Measurements from ENCODE around the gene VKORC1L1.

The VKORC1L1 gene

DNA sequence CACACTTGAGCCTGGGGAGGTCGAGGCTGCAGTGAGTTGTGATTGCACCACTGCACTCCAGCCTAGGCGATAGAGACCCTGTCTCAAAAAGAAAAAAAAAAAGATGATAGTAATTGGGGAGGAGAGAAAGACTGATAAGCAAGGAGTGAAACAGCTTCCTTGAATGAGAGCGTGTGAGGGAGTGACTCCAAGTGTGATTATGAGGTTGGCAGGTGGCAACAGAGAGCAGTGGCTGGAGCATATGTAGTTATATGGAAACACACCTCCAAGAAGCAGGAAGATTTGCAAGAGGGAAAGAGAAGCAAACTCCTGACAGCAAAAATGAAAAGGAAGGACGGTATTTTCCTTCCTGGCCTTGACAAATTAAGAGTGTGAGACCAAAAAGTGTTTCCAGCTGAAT lies 50.4 kb downstream of the VKORC1L1 start:
- no peak overlapping the region for H3K27ac ChIP-seq
- TF ChIP-seq ZFX (IDR thresholded peaks at IDR 0.05) = no peak
- TF ChIP-seq, protein P1, sequence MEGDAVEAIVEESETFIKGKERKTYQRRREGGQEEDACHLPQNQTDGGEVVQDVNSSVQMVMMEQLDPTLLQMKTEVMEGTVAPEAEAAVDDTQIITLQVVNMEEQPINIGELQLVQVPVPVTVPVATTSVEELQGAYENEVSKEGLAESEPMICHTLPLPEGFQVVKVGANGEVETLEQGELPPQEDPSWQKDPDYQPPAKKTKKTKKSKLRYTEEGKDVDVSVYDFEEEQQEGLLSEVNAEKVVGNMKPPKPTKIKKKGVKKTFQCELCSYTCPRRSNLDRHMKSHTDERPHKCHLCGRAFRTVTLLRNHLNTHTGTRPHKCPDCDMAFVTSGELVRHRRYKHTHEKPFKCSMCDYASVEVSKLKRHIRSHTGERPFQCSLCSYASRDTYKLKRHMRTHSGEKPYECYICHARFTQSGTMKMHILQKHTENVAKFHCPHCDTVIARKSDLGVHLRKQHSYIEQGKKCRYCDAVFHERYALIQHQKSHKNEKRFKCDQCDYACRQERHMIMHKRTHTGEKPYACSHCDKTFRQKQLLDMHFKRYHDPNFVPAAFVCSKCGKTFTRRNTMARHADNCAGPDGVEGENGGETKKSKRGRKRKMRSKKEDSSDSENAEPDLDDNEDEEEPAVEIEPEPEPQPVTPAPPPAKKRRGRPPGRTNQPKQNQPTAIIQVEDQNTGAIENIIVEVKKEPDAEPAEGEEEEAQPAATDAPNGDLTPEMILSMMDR (conservative IDR thresholded peaks at IDR 0.05) = no peak

DNA sequence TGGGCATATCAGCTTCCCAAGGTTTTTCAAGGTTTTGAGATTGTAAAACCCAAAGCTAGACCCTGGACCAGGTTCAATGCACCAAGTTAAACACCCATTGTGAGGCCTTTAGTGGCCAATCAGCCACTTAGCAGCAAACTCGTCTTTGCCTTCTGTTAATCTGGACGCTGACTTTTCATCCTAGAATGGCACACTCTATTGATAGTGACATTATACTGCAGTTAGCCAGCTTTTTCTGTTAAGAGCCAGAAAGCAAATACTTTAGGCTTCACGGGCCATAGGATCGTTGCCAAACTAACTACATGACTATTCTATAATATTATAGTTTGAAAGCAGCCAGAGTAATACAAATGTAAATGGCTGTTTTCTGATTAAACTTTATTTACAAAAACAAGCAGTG lies 51.3 kb downstream of the VKORC1L1 start:
- no peak overlapping the region for H3K27ac ChIP-seq
- TF ChIP-seq ZFX (IDR thresholded peaks at IDR 0.05) = no peak
- TF ChIP-seq, protein P1 (conservative IDR thresholded peaks at IDR 0.05) = no peak

DNA sequence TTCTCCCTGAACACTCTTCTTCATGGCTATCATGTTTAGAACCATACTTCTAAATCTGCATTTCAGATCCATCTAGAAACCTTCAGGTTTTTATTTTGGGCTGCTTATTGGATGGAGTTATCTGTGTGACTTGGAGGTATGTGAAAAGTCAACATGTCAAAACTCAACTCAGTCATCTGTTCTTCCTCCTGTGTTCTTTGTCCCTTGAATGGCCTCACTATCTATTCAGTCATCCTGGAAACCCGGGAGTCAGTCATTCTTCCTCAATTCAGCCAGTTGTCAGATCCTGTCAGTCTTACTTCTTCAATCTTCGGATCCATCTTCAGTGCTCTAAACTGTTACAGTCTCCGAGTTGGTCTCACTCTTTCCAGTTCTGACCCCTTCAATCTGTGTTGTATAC lies 52.2 kb downstream of the VKORC1L1 start:
- H3K27ac ChIP-seq = no peak overlapping the region
- TF ChIP-seq, protein P1 (conservative IDR thresholded peaks at IDR 0.05) = no peak
- TF ChIP-seq ZFX (IDR thresholded peaks at IDR 0.05) = no peak

DNA sequence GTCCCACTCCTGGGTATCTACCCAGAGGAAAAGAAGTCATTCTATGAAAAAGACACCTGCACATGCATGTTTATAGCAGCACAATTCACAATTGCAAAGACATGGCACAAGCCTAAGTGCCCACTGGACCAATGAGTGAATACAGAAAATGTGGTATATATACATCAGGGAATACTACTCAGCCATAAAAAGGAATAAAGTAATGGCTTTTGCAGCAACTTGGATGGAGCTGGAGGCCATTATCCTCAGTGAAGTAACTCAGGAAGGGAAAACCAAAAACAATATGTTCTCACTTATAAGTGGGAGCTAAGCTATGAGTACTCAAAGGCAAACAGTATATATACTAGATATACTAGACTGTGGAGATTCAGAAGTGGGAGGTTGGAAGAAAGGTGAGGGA lies 53.7 kb downstream of the VKORC1L1 start:
- no peak overlapping the region for H3K27ac ChIP-seq
- TF ChIP-seq, protein P1 (conservative IDR thresholded peaks at IDR 0.05) = no peak
- no peak for TF ChIP-seq ZFX (IDR thresholded peaks at IDR 0.05)

DNA sequence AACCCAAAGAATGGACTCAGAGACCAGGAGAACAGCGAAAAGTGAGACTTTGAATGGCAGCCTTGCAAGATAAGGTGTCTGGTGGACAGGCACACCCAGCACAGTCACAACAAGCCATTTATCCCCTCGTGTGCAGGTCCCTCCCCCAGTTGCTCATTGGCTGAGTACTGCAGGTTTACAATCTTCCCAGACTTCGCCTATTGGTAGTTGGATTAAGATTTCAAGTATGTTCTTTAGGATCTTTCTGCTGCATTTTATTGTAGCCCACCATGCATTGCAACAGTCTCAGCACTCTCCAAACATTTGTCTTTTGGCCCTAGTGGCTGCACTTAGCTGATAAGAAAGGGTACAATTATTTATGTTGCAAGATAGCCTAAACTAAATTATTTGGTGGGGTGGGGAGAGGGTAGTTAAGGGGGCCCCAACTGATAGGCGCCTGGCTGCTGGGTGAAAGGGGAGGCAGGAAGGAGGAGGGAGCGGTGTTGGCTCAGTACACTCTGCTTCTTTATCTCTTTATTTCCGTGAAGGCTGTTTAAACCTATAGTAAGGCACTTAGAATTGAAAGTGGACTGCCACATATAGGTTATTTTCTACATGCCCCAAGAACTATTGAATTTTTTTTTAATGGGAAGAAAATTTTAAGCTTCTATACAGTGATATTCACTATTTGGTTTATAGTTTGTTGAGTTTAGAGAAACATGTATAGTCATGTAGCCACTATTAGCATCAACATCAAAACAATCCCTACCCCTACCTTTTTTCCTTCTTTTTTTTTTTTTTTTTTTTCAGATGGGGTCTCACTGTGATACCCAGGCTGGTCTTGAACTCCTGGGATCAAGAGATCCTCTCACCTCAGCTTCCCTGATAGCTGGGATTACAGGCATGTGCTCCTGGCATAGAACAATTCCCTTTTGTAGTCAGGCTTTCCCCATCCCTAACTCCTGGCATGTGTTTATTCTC lies 54.9 kb downstream of the VKORC1L1 start:
- no peak overlapping the region for H3K27ac ChIP-seq
- TF ChIP-seq, protein P1 (conservative IDR thresholded peaks at IDR 0.05) = no peak
- no peak for TF ChIP-seq ZFX (IDR thresholded peaks at IDR 0.05)

DNA sequence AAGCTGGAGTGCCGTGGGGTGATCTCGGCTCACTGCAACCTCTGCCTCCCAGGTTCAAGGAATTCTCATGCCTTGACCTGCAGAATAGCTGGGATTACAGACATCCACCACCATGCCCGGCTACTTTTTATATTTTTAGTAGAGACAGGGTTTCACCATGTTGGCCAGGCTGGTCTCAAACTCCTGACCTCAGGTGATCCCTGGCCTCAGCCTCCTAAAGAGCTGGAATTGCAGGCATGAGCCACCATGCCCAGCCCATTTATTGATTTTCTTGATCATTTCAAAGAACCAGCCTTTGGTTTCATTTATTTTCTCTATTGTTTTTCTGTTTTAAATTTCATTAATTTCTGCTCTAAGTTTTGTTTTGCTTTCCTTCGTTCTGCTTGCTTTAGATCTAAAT lies 58.8 kb downstream of the VKORC1L1 start:
- H3K27ac ChIP-seq = no peak overlapping the region
- TF ChIP-seq, protein P1 (conservative IDR thresholded peaks at IDR 0.05) = no peak
- TF ChIP-seq ZFX (IDR thresholded peaks at IDR 0.05) = no peak

DNA sequence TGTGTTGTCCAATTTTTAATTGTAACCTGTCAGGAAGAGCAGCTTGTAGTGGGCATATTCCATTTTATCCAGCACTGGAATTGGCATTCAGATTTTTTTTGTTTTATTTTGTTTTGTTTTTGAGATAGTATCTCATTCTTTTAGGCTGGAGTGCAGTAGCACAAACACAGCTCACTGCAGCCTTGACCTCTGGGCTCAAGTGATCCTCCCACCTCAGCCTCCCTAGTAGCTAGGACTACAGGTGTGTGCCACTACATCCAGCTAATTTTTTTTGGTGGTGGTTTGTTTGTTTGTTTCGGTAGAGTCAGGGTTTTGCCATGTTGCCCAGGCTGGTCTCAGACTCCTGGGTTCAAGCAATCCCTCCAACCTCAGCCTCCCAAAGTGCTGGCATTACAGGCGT lies 64.4 kb downstream of the VKORC1L1 start:
- H3K27ac ChIP-seq = no peak overlapping the region
- TF ChIP-seq, protein P1 (conservative IDR thresholded peaks at IDR 0.05) = no peak
- no peak for TF ChIP-seq ZFX (IDR thresholded peaks at IDR 0.05)
